ENCODE measurements around the gene PDCD6IP.

DNA sequence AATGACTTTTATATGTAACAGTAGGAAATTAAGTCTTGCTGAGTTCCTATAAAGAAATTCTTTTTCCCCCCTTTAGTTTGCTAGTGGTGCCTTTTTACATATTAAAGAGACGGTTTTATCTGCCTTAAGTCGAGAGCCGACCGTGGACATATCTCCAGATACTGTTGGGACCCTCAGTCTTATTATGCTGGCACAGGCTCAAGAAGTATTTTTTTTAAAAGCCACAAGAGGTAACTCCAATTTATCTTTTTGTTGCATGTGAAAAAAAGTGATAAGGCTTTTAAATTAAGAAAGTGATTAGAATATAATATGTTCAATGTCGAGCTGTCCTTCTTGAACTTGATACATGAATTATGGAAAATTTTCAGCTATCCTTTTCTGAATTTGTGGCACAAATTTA, 26.7 kb downstream of the PDCD6IP start:
- TF ChIP-seq EZH2 (IDR thresholded peaks at IDR 0.05; ENCODE audit: insufficient read depth, poor library complexity, severe bottlenecking) (no peak), EZH2phosphoT487 (IDR thresholded peaks at IDR 0.05; ENCODE audit: insufficient read depth, low read depth) (no peak)

All from GM23248 (cell line).